WTC11 (cell line): ENCODE results near the gene PPP1CB. TPM values are rescaled to one million over a fixed set of nuclear protein-coding genes. Genes with fewer than 3 reads are reported as not detected.
A peak's percentile ranks its signal among the peaks of the same experiment; 100 is the strongest.

Source experiments
- ATAC-seq: fragments of 200-7000 bp; cut with Tn5 transposase; 2 replicates; pipeline ENCODE4 v1.10.0; 2021; ENCODE audit warnings: mild to moderate bottlenecking, moderate library complexity
- CTCF ChIA-PET: fragments of 300-600 bp; sonication (Branson Sonifier 250); formaldehyde crosslinking; loops from one replicate; lab custom pipeline; 2021; ENCODE audit warnings: antibody characterized with exemption; lab: Charles Lee
- POLR2A ChIA-PET: fragments of 350-600 bp; sonication (Branson Sonifier 250); formaldehyde crosslinking; loops from one replicate; lab custom pipeline; 2021; ENCODE audit warnings: antibody characterized with exemption; lab: Charles Lee
- DNase-seq: peaks from one replicate; pipeline ENCODE4 v3.0.0; 2021; ENCODE audit warnings: low spot score
- H3K27ac Mint-ChIP-seq: 2 replicates; pipeline ENCODE4 v1.8.0; 2021; ENCODE audit warnings: mixed read lengths
- H3K27me3 Mint-ChIP-seq: 2 replicates; pipeline ENCODE4 v1.8.0; 2021; ENCODE audit warnings: low read depth, mild to moderate bottlenecking, moderate library complexity, mixed read lengths
- H3K36me3 Mint-ChIP-seq: 2 replicates; pipeline ENCODE4 v1.8.0; 2021; ENCODE audit warnings: mixed read lengths
- H3K4me1 Mint-ChIP-seq: 2 replicates; pipeline ENCODE4 v1.8.0; 2022; ENCODE audit warnings: mixed read lengths
- H3K4me3 Mint-ChIP-seq: 2 replicates; pipeline ENCODE4 v1.8.0; 2021; ENCODE audit warnings: mild to moderate bottlenecking, moderate library complexity, mixed read lengths
- H3K9me3 Mint-ChIP-seq: 2 replicates; pipeline ENCODE4 v1.8.0; 2021; ENCODE audit warnings: mixed read lengths
- ARID4B ChIP-seq: sonication (generic); formaldehyde crosslinking; IDR thresholded peaks from 2 replicates; pipeline ENCODE4 v1.8.0; 2023; ENCODE audit warnings: missing genetic modification reagents, mild to moderate bottlenecking, borderline replicate concordance
- CREB1 ChIP-seq: sonication (generic); formaldehyde crosslinking; IDR thresholded peaks from 2 replicates; pipeline ENCODE4 v1.8.0; 2023; ENCODE audit warnings: mild to moderate bottlenecking, missing genetic modification reagents
- CREM ChIP-seq: sonication (generic); formaldehyde crosslinking; IDR thresholded peaks from 2 replicates; pipeline ENCODE4 v1.8.1; 2022; ENCODE audit warnings: mild to moderate bottlenecking, missing genetic modification reagents, moderate library complexity
- E2F5 ChIP-seq: sonication (generic); formaldehyde crosslinking; IDR thresholded peaks from 2 replicates; pipeline ENCODE4 v1.8.1; 2022; ENCODE audit warnings: mild to moderate bottlenecking, moderate library complexity, missing genetic modification reagents
- ELF4 ChIP-seq: sonication (generic); formaldehyde crosslinking; IDR thresholded peaks from 2 replicates; pipeline ENCODE4 v1.8.1; 2022; ENCODE audit warnings: low read depth, mild to moderate bottlenecking, moderate library complexity, missing genetic modification reagents
- GRHL2 ChIP-seq: fragments of 250-450 bp; sonication (Bioruptor Pico); IDR thresholded peaks from 2 replicates; pipeline ENCODE4 v1.8.0; 2022; ENCODE audit warnings: mild to moderate bottlenecking, moderate library complexity; ENCODE audit not compliant: insufficient replicate concordance, severe bottlenecking
- HMGXB4 ChIP-seq: sonication (generic); formaldehyde crosslinking; IDR thresholded peaks from 2 replicates; pipeline ENCODE4 v1.8.1; 2023; ENCODE audit warnings: mild to moderate bottlenecking, moderate library complexity, missing genetic modification reagents
- JUN ChIP-seq: sonication (generic); formaldehyde crosslinking; IDR thresholded peaks from 2 replicates; pipeline ENCODE4 v1.8.0; 2023; ENCODE audit warnings: mild to moderate bottlenecking, missing genetic modification reagents
- NFATC4 ChIP-seq: fragments of 250-450 bp; sonication (Bioruptor Pico); IDR thresholded peaks from 2 replicates; pipeline ENCODE4 v1.9.0; 2021; ENCODE audit warnings: mild to moderate bottlenecking
- NFE2L1 ChIP-seq: sonication (generic); formaldehyde crosslinking; IDR thresholded peaks from 2 replicates; pipeline ENCODE4 v1.8.1; 2023; ENCODE audit warnings: missing genetic modification reagents
- OVOL2 ChIP-seq: fragments of 250-450 bp; sonication (Bioruptor Pico); IDR thresholded peaks from 2 replicates; pipeline ENCODE4 v1.9.0; 2021; ENCODE audit warnings: mild to moderate bottlenecking, borderline replicate concordance
- TCF7 ChIP-seq: sonication (generic); formaldehyde crosslinking; IDR thresholded peaks from 2 replicates; pipeline ENCODE4 v1.8.0; 2022; ENCODE audit warnings: mild to moderate bottlenecking, low read depth, missing genetic modification reagents, moderate library complexity
- TEAD4 ChIP-seq: sonication (generic); formaldehyde crosslinking; IDR thresholded peaks from 2 replicates; pipeline ENCODE4 v1.8.0; 2022; ENCODE audit warnings: mild to moderate bottlenecking, missing genetic modification reagents
- ZBTB43 ChIP-seq: sonication (generic); formaldehyde crosslinking; IDR thresholded peaks from 2 replicates; pipeline ENCODE4 v1.8.1; 2023; ENCODE audit warnings: mild to moderate bottlenecking, missing genetic modification reagents
- ZNF232 ChIP-seq: sonication (generic); formaldehyde crosslinking; IDR thresholded peaks from 2 replicates; pipeline ENCODE4 v1.8.0; 2022; ENCODE audit warnings: mild to moderate bottlenecking, missing genetic modification reagents
- ZNF263 ChIP-seq: sonication (generic); formaldehyde crosslinking; IDR thresholded peaks from 2 replicates; pipeline ENCODE4 v1.8.1; 2022; ENCODE audit warnings: low read depth, mild to moderate bottlenecking, moderate library complexity, missing genetic modification reagents
- ZNF671 ChIP-seq: fragments of 250-450 bp; sonication (Bioruptor Pico); IDR thresholded peaks from 2 replicates; pipeline ENCODE4 v1.8.0; 2021; ENCODE audit warnings: mild to moderate bottlenecking
- total RNA-seq: library from RNA; stranded (reverse); gene quantifications from 3 replicates; pipeline ENCODE4 v1.2.3, GENCODE V29; 2021
- TF ChIP-seq, protein P1 (sequence below): sonication (generic); formaldehyde crosslinking; IDR thresholded peaks from 2 replicates; pipeline ENCODE4 v1.8.0; 2022; ENCODE audit warnings: mild to moderate bottlenecking, missing genetic modification reagents
- TF ChIP-seq, protein P2 (sequence below): sonication (generic); formaldehyde crosslinking; IDR thresholded peaks from 2 replicates; pipeline ENCODE4 v1.8.0; 2023; ENCODE audit warnings: missing genetic modification reagents

PPP1CB gene
- total RNA-seq, 1 experiment from 2014 or later, result 133 TPM

- TF ChIP-seq GRHL2 (CRISPR knock-in tag), result no peak
- 0 out of 2 replicates have a peak, but pooled peaks have one; percentile 69 for TF ChIP-seq ARID4B
- 0 out of 2 replicates have a peak, but pooled peaks have one; percentile 39 for TF ChIP-seq ZBTB43
- TF ChIP-seq ZNF232 (CRISPR knock-in tag), result 0 out of 2 replicates have a peak, but pooled peaks have one; percentile 60
- peak; percentile 87 for TF ChIP-seq NFE2L1 (CRISPR knock-in tag)
- peak; percentile 72; the same call in 1 of the 2 replicates for TF ChIP-seq HMGXB4 (CRISPR knock-in tag)
- TF ChIP-seq ELF4, result 0 out of 2 replicates have a peak, but pooled peaks have one; percentile 4
- no peak for TF ChIP-seq OVOL2 (CRISPR knock-in tag)
- TF ChIP-seq TEAD4 (CRISPR knock-in tag), result no peak
- TF ChIP-seq, protein P1, sequence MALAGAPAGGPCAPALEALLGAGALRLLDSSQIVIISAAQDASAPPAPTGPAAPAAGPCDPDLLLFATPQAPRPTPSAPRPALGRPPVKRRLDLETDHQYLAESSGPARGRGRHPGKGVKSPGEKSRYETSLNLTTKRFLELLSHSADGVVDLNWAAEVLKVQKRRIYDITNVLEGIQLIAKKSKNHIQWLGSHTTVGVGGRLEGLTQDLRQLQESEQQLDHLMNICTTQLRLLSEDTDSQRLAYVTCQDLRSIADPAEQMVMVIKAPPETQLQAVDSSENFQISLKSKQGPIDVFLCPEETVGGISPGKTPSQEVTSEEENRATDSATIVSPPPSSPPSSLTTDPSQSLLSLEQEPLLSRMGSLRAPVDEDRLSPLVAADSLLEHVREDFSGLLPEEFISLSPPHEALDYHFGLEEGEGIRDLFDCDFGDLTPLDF (CRISPR knock-in tag), result no peak
- peak; percentile 82 for TF ChIP-seq CREM
- no peak for TF ChIP-seq TCF7
- no peak for TF ChIP-seq NFATC4 (CRISPR knock-in tag)
- TF ChIP-seq, all 79 proteins: peak for 25
Observed at GRCh38 chr2:28751252-28751955, at the start of gene PPP1CB (continued).

DNA sequence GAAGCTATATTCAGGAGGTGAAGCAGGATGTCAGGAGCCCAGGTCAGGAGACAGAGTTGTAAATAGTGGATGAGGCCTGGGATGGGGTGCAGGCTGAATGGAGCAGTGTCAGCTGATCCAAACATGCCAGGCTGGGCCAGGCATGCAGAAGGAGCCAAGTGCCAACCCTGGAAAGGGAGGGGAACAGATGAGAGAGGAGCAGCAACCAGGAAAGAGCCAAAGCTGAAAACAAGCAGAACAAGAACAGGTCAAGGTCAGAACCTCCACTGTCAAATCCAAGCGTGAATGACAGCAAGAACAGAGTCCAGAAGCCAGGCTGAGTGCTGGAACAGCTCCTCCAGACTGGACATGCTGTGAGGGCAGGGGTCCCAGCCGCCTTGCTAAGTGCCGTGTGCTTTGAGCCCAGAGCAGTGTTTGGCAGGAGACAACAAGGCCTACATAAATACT lies 49.2 kb upstream of the PPP1CB start:
- no peak for ATAC-seq
- CTCF ChIA-PET, result no interaction called here
- Mint-ChIP-seq H3K4me1 (peaks cover 9% of the 10 kb centered on the region), H3K9me3 (peaks cover 24% of the 10 kb centered on the region)
- TF ChIP-seq, protein P2, sequence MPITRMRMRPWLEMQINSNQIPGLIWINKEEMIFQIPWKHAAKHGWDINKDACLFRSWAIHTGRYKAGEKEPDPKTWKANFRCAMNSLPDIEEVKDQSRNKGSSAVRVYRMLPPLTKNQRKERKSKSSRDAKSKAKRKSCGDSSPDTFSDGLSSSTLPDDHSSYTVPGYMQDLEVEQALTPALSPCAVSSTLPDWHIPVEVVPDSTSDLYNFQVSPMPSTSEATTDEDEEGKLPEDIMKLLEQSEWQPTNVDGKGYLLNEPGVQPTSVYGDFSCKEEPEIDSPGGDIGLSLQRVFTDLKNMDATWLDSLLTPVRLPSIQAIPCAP (CRISPR knock-in tag), result no peak
- TF ChIP-seq HMGXB4 (CRISPR knock-in tag) (no peak), E2F5 (CRISPR knock-in tag) (no peak), JUN (no peak), ZNF671 (CRISPR knock-in tag) (no peak), ZNF263 (no peak), CREB1 (CRISPR knock-in tag) (no peak), ZNF232 (CRISPR knock-in tag) (no peak)
- TF ChIP-seq, all 79 proteins: peak for 0
- Mint-ChIP-seq H3K27me3 (no peaks in the 10 kb centered on the region; the same call in 1 of the 2 replicates), H3K36me3 (peaks cover 5% of the 10 kb centered on the region; the same call in 1 of the 2 replicates), H3K27ac (no peak overlapping the region), H3K4me3 (no peak overlapping the region)
- DNase-seq, result no peak
- POLR2A ChIA-PET, result no interaction called here
